Measurements from ENCODE around the gene ZIC4. TPM values are rescaled to one million over a fixed set of nuclear protein-coding genes. Genes with fewer than 3 reads are reported as not detected.

The ZIC4 gene
- polyA plus RNA-seq, 1 of the 3 experiments (the other 2 are of a cell fraction): 1.3 TPM

- WGBS (ENCODE audit: low lambda C conversion rate): 3% methylated on average over 1 of the region's 1 CpG
- Histone ChIP-seq H3K79me2 (ENCODE audit: insufficient read depth) (no peaks in the 10 kb centered on the region), H3K36me3 (replicated peaks in 1 of 2; ENCODE audit: control insufficient read depth in 1 of 2, insufficient read depth in 2 of 2, low read length in 1 of 2) (no peaks in the 10 kb centered on the region), H3F3A (replicated peaks; ENCODE audit: insufficient read depth) (no peaks in the 10 kb centered on the region), H3K4me1 (ENCODE audit: control insufficient read depth in 1 of 2, insufficient read depth in 2 of 2, low read depth in 1 of 2, low read length in 1 of 2) (peaks cover 0 to 2% of the 10 kb centered on the region in 2 experiments; a peak in 1 of 4 replicates), H3K9ac (no peak overlapping the region), H3K9me3 (no peaks in the 10 kb centered on the region), H4K20me1 (ENCODE audit: insufficient read depth) (no peaks in the 10 kb centered on the region), H3K27ac (ENCODE audit: low read depth in 2 of 2, low read length in 1 of 2) (no peak overlapping the region), H2AFZ (ENCODE audit: low read depth) (no peak overlapping the region), H3K4me3 (ENCODE audit: low read depth in 2 of 2, low read length in 1 of 2) (no peak overlapping the region), H3K4me2 (no peak overlapping the region), H3K27me3 (ENCODE audit: insufficient read depth) (peaks cover 52% of the 10 kb centered on the region), H3K9me2 (no peaks in the 10 kb centered on the region)
- no peak for DNase-seq
- ChIA-PET POLR2A (no interaction called here), CTCF (interaction anchor here (0.7 kb wide), 1 partner anchor 1362 kb away, joined by 3 read pairs; no protein-coding TSS in a partner anchor)
- TF ChIP-seq TEAD4 (IDR thresholded peaks at IDR 0.05; ENCODE audit: borderline replicate concordance, insufficient read depth) (no peak), EZH2phosphoT487 (IDR thresholded peaks at IDR 0.05; ENCODE audit: borderline replicate concordance, low read depth) (no peak), FOXM1 (IDR thresholded peaks at IDR 0.05; ENCODE audit: low read depth) (no peak), RCOR1 (IDR thresholded peaks at IDR 0.05; ENCODE audit: low read length) (no peak), RXRA (IDR thresholded peaks at IDR 0.05; ENCODE audit: borderline replicate concordance, low read depth) (no peak), NFIC (IDR thresholded peaks at IDR 0.05; ENCODE audit: borderline replicate concordance) (no peak), GABPA (IDR thresholded peaks at IDR 0.05; ENCODE audit: low read depth) (no peak), POLR2AphosphoS5 (IDR thresholded peaks at IDR 0.05; ENCODE audit: low read depth, low read length) (no peak), PBX3 (IDR thresholded peaks at IDR 0.05) (no peak), ELF1 (IDR thresholded peaks at IDR 0.05) (no peak), MAX (IDR thresholded peaks at IDR 0.05; ENCODE audit: low read depth) (no peak), CTCF (IDR thresholded peaks at IDR 0.05) (no peak), YY1 (IDR thresholded peaks at IDR 0.05; ENCODE audit: low read depth) (no peak), MEF2A (IDR thresholded peaks at IDR 0.05; ENCODE audit: borderline replicate concordance, low read depth) (no peak), MXI1 (IDR thresholded peaks at IDR 0.05; ENCODE audit: low read depth, low read length) (no peak), JUND (IDR thresholded peaks at IDR 0.05) (no peak)
These were observed 41.6 kb downstream of the ZIC4 start for GRCh38 chr3:147364771-147365170.
